CD14-positive monocyte (primary cell): ENCODE results near the gene CORO1C. TPM values are rescaled to one million over a fixed set of nuclear protein-coding genes. Genes with fewer than 3 reads are reported as not detected.

Experiments
- DNase-seq, 3 donors: peaks; one replicate each; pipeline ENCODE4 v3.0.0-alpha.2; 2011 to 2022
- H2AFZ ChIP-seq: 2 replicates; pipeline ENCODE4 v1.6.0; 2012; ENCODE audit warnings: mild to moderate bottlenecking, low read depth, low read length, inconsistent platforms; ENCODE audit not compliant: insufficient read depth, poor library complexity, severe bottlenecking
- H3K27ac ChIP-seq, 2 donors: 1 replicate in 1 of 2; 2 replicates in 1 of 2; pipeline ENCODE4 v1.5.1; 2012 to 2013; ENCODE audit warnings: low read length in 2 of 2, control low read depth in 1 of 2, inconsistent platforms in 1 of 2, low read depth in 1 of 2, mild to moderate bottlenecking in 1 of 2
- H3K27me3 ChIP-seq, 2 donors: one replicate each; pipeline versions ENCODE4 v1.6.0 to v1.6.1; 2011 to 2013; ENCODE audit warnings: low read length in 2 of 2; ENCODE audit not compliant: control insufficient read depth in 2 of 2, insufficient read depth in 2 of 2
- H3K36me3 ChIP-seq, 2 donors: replicated peaks in 1 of 2; 1 replicate in 1 of 2; 2 replicates in 1 of 2; pipeline versions ENCODE4 v1.5.1 to v1.6.1; 2012 to 2013; ENCODE audit warnings: low read length in 2 of 2, control low read depth in 1 of 2, inconsistent platforms in 1 of 2, mild to moderate bottlenecking in 1 of 2; ENCODE audit not compliant: insufficient read depth in 2 of 2, control insufficient read depth in 1 of 2
- H3K4me1 ChIP-seq, 2 donors: 1 replicate in 1 of 2; 2 replicates in 1 of 2; pipeline versions ENCODE4 v1.5.1 to v1.6.1; 2012 to 2013; ENCODE audit warnings: low read length in 2 of 2, control low read depth in 1 of 2, inconsistent platforms in 1 of 2, mild to moderate bottlenecking in 1 of 2, moderate library complexity in 1 of 2; ENCODE audit not compliant: insufficient read depth in 2 of 2, control insufficient read depth in 1 of 2
- H3K4me2 ChIP-seq: replicated peaks from 2 replicates; pipeline ENCODE3; 2012; ENCODE audit warnings: low read length, moderate library complexity, mild to moderate bottlenecking; ENCODE audit not compliant: poor library complexity, severe bottlenecking; ENCODE audit errors: extremely low read depth
- H3K4me3 ChIP-seq, 3 experiments: fragments of 200-600 bp in 1 of 3; sonication (generic) in 1 of 3; replicated peaks in 1 of 3; 1 replicate in 2 of 3; 2 replicates in 1 of 3; pipeline ENCODE4 v1.5.1; 2011 to 2013; ENCODE audit warnings: low read length in 3 of 3, mild to moderate bottlenecking in 3 of 3, control low read depth in 2 of 3, low read depth in 2 of 3, inconsistent platforms in 1 of 3, moderate library complexity in 1 of 3
- H3K79me2 ChIP-seq: 2 replicates; pipeline ENCODE4 v1.6.0; 2012; ENCODE audit warnings: mild to moderate bottlenecking, control low read depth, inconsistent platforms, low read length, moderate library complexity; ENCODE audit not compliant: insufficient read depth
- H3K9ac ChIP-seq: 2 replicates; pipeline ENCODE4 v1.6.0; 2017; ENCODE audit warnings: low read length, mild to moderate bottlenecking; ENCODE audit not compliant: insufficient read depth, poor library complexity, severe bottlenecking
- H3K9me3 ChIP-seq, 2 donors: replicated peaks in 1 of 2; 1 replicate in 1 of 2; 2 replicates in 1 of 2; pipeline versions ENCODE4 v1.5.1 to v1.6.1; 2012 to 2013; ENCODE audit warnings: low read length in 2 of 2, control low read depth in 1 of 2; ENCODE audit not compliant: control insufficient read depth in 1 of 2, insufficient read depth in 1 of 2
- H4K20me1 ChIP-seq: 2 replicates; pipeline ENCODE4 v1.6.0; 2012; ENCODE audit warnings: mild to moderate bottlenecking, low read length, control low read depth, moderate library complexity; ENCODE audit not compliant: insufficient read depth
- H3K27ac Mint-ChIP-seq, 7 donors: one replicate each; pipeline ENCODE4 v1.8.0; 2020; ENCODE audit warnings: mild to moderate bottlenecking in 7 of 7, mixed read lengths in 7 of 7, moderate library complexity in 6 of 7, inconsistent platforms in 2 of 7
- H3K27me3 Mint-ChIP-seq, 3 donors: one replicate each; pipeline ENCODE4 v1.8.0; 2021 to 2022; ENCODE audit warnings: low read depth in 3 of 3, mild to moderate bottlenecking in 3 of 3, mixed read lengths in 3 of 3, moderate library complexity in 3 of 3, inconsistent platforms in 1 of 3
- H3K36me3 Mint-ChIP-seq, 2 donors: one replicate each; pipeline ENCODE4 v1.8.0; 2020; ENCODE audit warnings: mixed read lengths in 2 of 2, inconsistent platforms in 1 of 2, mild to moderate bottlenecking in 1 of 2
- H3K4me1 Mint-ChIP-seq: one replicate; pipeline ENCODE4 v1.8.0; 2020; ENCODE audit warnings: mild to moderate bottlenecking, mixed read lengths
- H3K4me3 Mint-ChIP-seq, 2 donors: one replicate each; pipeline ENCODE4 v1.8.0; 2020; ENCODE audit warnings: mild to moderate bottlenecking in 2 of 2, mixed read lengths in 2 of 2, moderate library complexity in 1 of 2
- H3K9me3 Mint-ChIP-seq, 7 donors: one replicate each; pipeline ENCODE4 v1.8.0; 2020 to 2022; ENCODE audit warnings: mixed read lengths in 7 of 7, mild to moderate bottlenecking in 6 of 7, moderate library complexity in 6 of 7, inconsistent platforms in 2 of 7
- CTCF ChIP-seq: fragments of 200-600 bp; IDR thresholded peaks from one replicate; pipeline ENCODE4 v1.8.0; 2022; ENCODE audit warnings: antibody characterized with exemption, mild to moderate bottlenecking
- WGBS: methylation state at CpG from one replicate; pipeline ENCODE4 v1.1.5; 2013; ENCODE audit warnings: missing lambda C conversion rate; ENCODE audit not compliant: insufficient coverage; 5-methylcytosine and 5-hydroxymethylcytosine counted together
- intact Hi-C, 2 donors: fragments of 100-400 bp; cut with micrococcal nuclease; formaldehyde crosslinking; loops; one replicate each; pipeline versions ENCODE4 v1.15.0 to v1.15.1; 2023
- polyA plus RNA-seq, 3 donors: library from polyadenylated mRNA; depleted of rRNA in 1 of 3; unstranded in 2 of 3; stranded (reverse) in 1 of 3; fragments of 300-500 nt in 2 of 3; fragments of >200 nt in 1 of 3; fragmentation: Illumina TruSeq in 2 of 3; gene quantifications; 1 replicate in 2 of 3; 2 replicates in 1 of 3; pipeline ENCODE4 v1.2.3, GENCODE V29; 2012 to 2021

CORO1C gene
- polyA plus RNA-seq, 3 donors: 77.5 to 285 (median 229) TPM

- Histone ChIP-seq H3K79me2 (peaks cover 100% of the 10 kb centered on the region), H3K9ac (no peak overlapping the region), H4K20me1 (peaks cover 99% of the 10 kb centered on the region), H3K27me3 (no peaks in the 10 kb centered on the region), H3K4me1 (peaks cover 27 to 42% of the 10 kb centered on the region in 2 donors), H3K4me2 (no peak overlapping the region), H3K4me3 (no peak overlapping the region), H3K27ac (no peak overlapping the region), H2AFZ (no peak overlapping the region), H3K36me3 (peaks cover 24 to 41% of the 10 kb centered on the region in 2 donors), H3K9me3 (no peaks in the 10 kb centered on the region)
- Mint-ChIP-seq H3K9me3 (no peaks in the 10 kb centered on the region), H3K4me1 (peaks cover 60% of the 10 kb centered on the region), H3K27ac (peak overlapping the region in 3 of 7 donors; percentile 23 to 63 (median 42)), H3K36me3 (peaks cover 60 to 61% of the 10 kb centered on the region in 2 donors), H3K4me3 (no peak overlapping the region), H3K27me3 (no peaks in the 10 kb centered on the region)
- intact Hi-C loops: loop anchor here in 1 of 2 donors (5.0 kb wide), 1 partner anchor 37 kb away; no protein-coding TSS in a partner anchor
- DNase-seq: no peak
- 87% methylated on average over 4 of the region's 5 CpGs for WGBS
- no peak for TF ChIP-seq CTCF
Observed at GRCh38 chr12:108704527-108704926, 26.8 kb downstream of the CORO1C start.

DNA sequence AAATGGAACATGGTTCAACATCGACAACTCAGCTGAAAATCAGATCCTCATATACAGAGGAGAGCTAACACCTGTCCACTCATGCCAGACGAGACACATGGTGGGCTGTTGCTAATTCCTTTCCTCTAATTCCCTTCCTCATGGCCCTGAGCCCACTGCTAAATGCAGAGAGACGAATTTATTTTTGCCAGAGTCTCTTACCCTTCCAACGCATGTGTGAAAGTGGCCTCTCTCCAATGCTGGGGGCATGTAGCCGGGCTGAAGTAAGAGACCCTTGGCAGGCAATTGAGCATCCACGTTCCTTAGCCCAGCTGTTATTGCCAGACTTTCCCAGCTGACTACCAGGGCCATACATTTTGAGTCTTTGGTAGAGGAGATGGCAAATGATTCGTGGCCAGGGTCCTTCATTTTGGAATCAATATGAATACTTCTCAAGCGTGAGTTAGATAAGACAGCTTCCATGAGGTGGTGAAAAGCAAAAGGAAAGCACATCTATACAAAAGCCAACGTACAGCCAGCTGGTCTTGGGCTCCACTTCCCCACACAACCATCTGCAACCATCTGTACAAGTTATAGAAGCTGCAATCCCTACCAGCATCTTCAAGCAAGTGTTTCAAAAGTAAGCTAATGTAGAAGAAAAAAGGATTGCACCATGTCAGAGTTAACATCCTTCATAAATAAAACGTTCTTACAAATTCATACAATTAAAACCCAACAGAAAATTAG is 28.6 kb downstream of the CORO1C start:
- Histone ChIP-seq H2AFZ (no peak overlapping the region), H3K4me3 (no peak overlapping the region), H3K4me2 (no peak overlapping the region), H3K79me2 (peaks cover 100% of the 10 kb centered on the region), H3K9ac (no peak overlapping the region), H4K20me1 (peaks cover 99% of the 10 kb centered on the region), H3K9me3 (no peaks in the 10 kb centered on the region), H3K36me3 (peaks cover 39 to 59% of the 10 kb centered on the region in 2 donors), H3K27me3 (no peaks in the 10 kb centered on the region), H3K4me1 (peaks cover 19 to 29% of the 10 kb centered on the region in 2 donors), H3K27ac (peak overlapping the region in 1 of 2 donors; percentile 51)
- Mint-ChIP-seq H3K9me3 (no peaks in the 10 kb centered on the region), H3K4me3 (no peak overlapping the region), H3K4me1 (peaks cover 52% of the 10 kb centered on the region), H3K27ac (peak overlapping the region; percentile 56 to 89 (median 67)), H3K27me3 (peaks cover 0 to 2% (median 0%) of the 10 kb centered on the region in 3 donors), H3K36me3 (peaks cover 75 to 78% of the 10 kb centered on the region in 2 donors)
- DNase-seq: no peak
- TF ChIP-seq CTCF: no peak
- WGBS: 96% methylated on average over 3 of the region's 10 CpGs
- intact Hi-C loops: loop anchor here in 1 of 2 donors (5.0 kb wide), 1 partner anchor 35 kb away; no protein-coding TSS in a partner anchor
